HEK293T (cell line): Measurements from ENCODE around the gene NDUFC1.

Source experiments
- CTCF ChIA-PET: fragments of 350-600 bp; formaldehyde crosslinking; extraction: SDS; loops from one replicate; lab custom pipeline; 2021; ENCODE audit warnings: antibody characterized with exemption, inconsistent platforms; lab: Yijun Ruan, JAX
- POLR2A ChIA-PET: fragments of 350-600 bp; formaldehyde crosslinking; extraction: SDS; loops from one replicate; lab custom pipeline; 2020; ENCODE audit warnings: antibody characterized with exemption, inconsistent platforms; lab: Yijun Ruan, JAX
- DNase-seq: peaks from one replicate; pipeline ENCODE4 v3.0.0; 2012; ENCODE audit warnings: mixed read lengths; ENCODE audit errors: extremely low spot score
- ARNT ChIP-seq: fragments of 450-650 bp; IDR thresholded peaks from 2 replicates; pipeline ENCODE4 v1.6.1; 2017; ENCODE audit warnings: mild to moderate bottlenecking
- BHLHE40 ChIP-seq: fragments of 450-650 bp; IDR thresholded peaks from 2 replicates; pipeline ENCODE4 v1.6.1; 2016; ENCODE audit warnings: mild to moderate bottlenecking, moderate library complexity, borderline replicate concordance
- CTBP1 ChIP-seq: fragments of 450-650 bp; IDR thresholded peaks from 2 replicates; pipeline ENCODE4 v1.6.1; 2016; ENCODE audit warnings: borderline replicate concordance
- ELF4 ChIP-seq: fragments of 450-650 bp; IDR thresholded peaks from 2 replicates; pipeline ENCODE4 v1.6.1; 2017; ENCODE audit warnings: antibody characterized with exemption
- FOXA1 ChIP-seq: fragments of 450-650 bp; IDR thresholded peaks from 2 replicates; pipeline ENCODE4 v1.6.1; 2016; ENCODE audit warnings: mild to moderate bottlenecking
- FOXK2 ChIP-seq: fragments of 450-650 bp; IDR thresholded peaks from 2 replicates; pipeline ENCODE4 v1.6.1; 2016; ENCODE audit warnings: mild to moderate bottlenecking
- FOXM1 ChIP-seq: fragments of 450-650 bp; IDR thresholded peaks from 2 replicates; pipeline ENCODE4 v1.6.1; 2017; ENCODE audit warnings: mild to moderate bottlenecking, borderline replicate concordance
- HDGF ChIP-seq: fragments of 450-650 bp; IDR thresholded peaks from 2 replicates; pipeline ENCODE4 v1.6.1; 2017; ENCODE audit warnings: antibody characterized with exemption, borderline replicate concordance
- L3MBTL2 ChIP-seq: fragments of 450-650 bp; conservative IDR thresholded peaks from 2 replicates; pipeline ENCODE4 v1.6.1; 2016; ENCODE audit warnings: mild to moderate bottlenecking
- LEF1 ChIP-seq: fragments of 450-650 bp; IDR thresholded peaks from 2 replicates; pipeline ENCODE4 v1.6.1; 2017; ENCODE audit warnings: mild to moderate bottlenecking, borderline replicate concordance
- NFRKB ChIP-seq: fragments of 450-650 bp; IDR thresholded peaks from 2 replicates; pipeline ENCODE4 v1.6.1; 2016; ENCODE audit warnings: mild to moderate bottlenecking, moderate library complexity
- PKNOX1 ChIP-seq: fragments of 450-650 bp; IDR thresholded peaks from 2 replicates; pipeline ENCODE4 v1.6.1; 2016
- SP1 ChIP-seq: fragments of 450-650 bp; IDR thresholded peaks from 2 replicates; pipeline ENCODE4 v1.6.1; 2017
- SUZ12 ChIP-seq: fragments of 450-650 bp; IDR thresholded peaks from 2 replicates; pipeline ENCODE4 v1.6.1; 2016; ENCODE audit warnings: mild to moderate bottlenecking
- TARDBP ChIP-seq: fragments of 450-650 bp; IDR thresholded peaks from 2 replicates; pipeline ENCODE4 v1.6.1; 2016
- ZNF384 ChIP-seq: fragments of 450-650 bp; IDR thresholded peaks from 2 replicates; pipeline ENCODE4 v1.6.1; 2016

Gene NDUFC1

DNA sequence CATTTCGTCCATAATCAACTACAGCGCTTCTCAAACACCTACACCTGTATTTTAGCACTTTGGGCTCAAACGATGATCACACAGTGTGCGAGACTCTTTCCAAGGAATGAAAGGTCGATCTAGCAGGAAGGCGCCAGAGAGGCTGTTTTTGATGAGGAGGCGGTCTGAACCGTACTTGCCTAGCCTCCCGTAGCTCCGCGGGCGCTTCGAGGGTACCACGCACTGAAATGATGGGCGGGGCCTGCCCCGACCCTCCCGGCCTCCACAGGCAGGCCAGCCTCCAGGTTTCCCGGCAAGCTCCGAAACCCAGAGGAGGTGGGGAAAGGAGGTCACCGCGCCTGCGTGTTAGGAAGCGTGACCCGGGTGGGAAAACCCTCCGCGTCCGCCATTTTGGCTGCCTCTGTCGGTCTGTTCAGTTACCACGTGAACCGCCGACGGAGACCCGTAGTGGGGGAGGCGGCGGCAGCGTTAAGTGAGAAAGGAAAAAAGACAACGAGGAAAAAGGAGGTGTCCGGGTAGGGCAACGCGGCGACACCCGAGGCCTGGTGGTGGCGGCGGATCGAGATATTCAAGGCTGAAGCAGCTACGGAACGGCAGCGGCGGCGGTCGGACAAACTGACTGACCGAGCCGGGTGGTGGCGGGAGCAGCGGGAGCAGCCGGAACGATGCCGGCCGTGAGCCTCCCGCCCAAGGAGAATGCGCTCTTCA lies 1.0 kb downstream of the NDUFC1 start, which contains the start of gene NAA15:
Gene NAA15, plus strand, starts transcription at position 393 of the 708 bp plus-strand sequence. Its CDS starts 273 bp downstream, at position 666.
- TF ChIP-seq FOXM1 (no peak), TARDBP (no peak), FOXK2 (no peak), NFRKB (no peak), HDGF (0 out of 2 replicates have a peak, but pooled peaks have one; percentile 42), ELF4 (no peak), ZNF384 (no peak), ARNT (no peak), L3MBTL2 (peak; percentile 95), FOXA1 (no peak), LEF1 (no peak), BHLHE40 (no peak), PKNOX1 (peak; percentile 92), SUZ12 (no peak), SP1 (no peak), CTBP1 (no peak)
- peak; percentile 93 for DNase-seq
- ChIA-PET CTCF (interaction anchor here (0.5 to 2.8 kb wide), 12 partner anchors 10 to 330 kb away, joined by 3 to 14 read pairs (median 3); no protein-coding TSS in a partner anchor), POLR2A (interaction anchor here (0.6 to 3.6 kb wide), 57 partner anchors 9 to 332 kb away, joined by 3 to 50 read pairs (median 4); partner anchors contain the start of genes ELF2, MGARP, NOCT and RAB33B)

GRCh38 chr4:139300431-139301112 lies 1.7 kb downstream of the NDUFC1 start:
- ChIA-PET POLR2A (interaction anchor here (0.6 to 3.6 kb wide), 55 partner anchors 8 to 333 kb away, joined by 3 to 50 read pairs (median 4); partner anchors contain the start of genes ELF2, MGARP, NOCT and RAB33B), CTCF (interaction anchor here (0.6 to 2.8 kb wide), 10 partner anchors 11 to 331 kb away, joined by 3 to 14 read pairs (median 4); no protein-coding TSS in a partner anchor)
- no peak for DNase-seq
- TF ChIP-seq HDGF (no peak), FOXA1 (no peak), ZNF384 (no peak), ARNT (no peak), FOXK2 (no peak), PKNOX1 (no peak), CTBP1 (no peak), SUZ12 (no peak)

- TF ChIP-seq SP1 (no peak), ELF4 (no peak)
- ChIA-PET CTCF (interaction anchor here (0.6 kb wide), 1 partner anchor 697 kb away, joined by 3 read pairs; no protein-coding TSS in a partner anchor), POLR2A (interaction anchor here (1.1 to 3.6 kb wide), 2 partner anchors 67 to 122 kb away, joined by 3 to 50 read pairs; partner anchors contain the start of gene ELF2)
- no peak for DNase-seq
These were observed 2.7 kb downstream of the NDUFC1 start for GRCh38 chr4:139299536-139299935.

GRCh38 chr4:139297001-139297410 lies 5.3 kb downstream of the NDUFC1 start:
- no peak for DNase-seq
- ChIA-PET POLR2A (interaction anchor here (1.1 to 3.6 kb wide), 3 partner anchors 17 to 120 kb away, joined by 3 to 29 read pairs (median 11); partner anchors contain the start of genes ELF2 and MGARP), CTCF (interaction anchor here (1.0 to 2.8 kb wide), 10 partner anchors 19 to 266 kb away, joined by 3 to 15 read pairs (median 8); partner anchors contain the start of gene ELF2)
- TF ChIP-seq PKNOX1: peak; percentile 4; the same call in 1 of the 2 replicates
- TF ChIP-seq ELF4: no peak

- POLR2A ChIA-PET: interaction anchor here (0.5 to 3.6 kb wide), 17 partner anchors 9 to 281 kb away, joined by 3 to 29 read pairs (median 3); partner anchors contain the start of genes ELF2, MGARP, NOCT and SETD7
- no peak for TF ChIP-seq PKNOX1
- no peak for TF ChIP-seq L3MBTL2
- no peak for TF ChIP-seq ZNF384
- TF ChIP-seq CTBP1: no peak
- TF ChIP-seq TARDBP: no peak
- TF ChIP-seq ELF4: no peak
- no peak for TF ChIP-seq NFRKB
- no peak for TF ChIP-seq FOXK2
- TF ChIP-seq FOXM1: no peak
- no peak for TF ChIP-seq ARNT
- no peak for TF ChIP-seq LEF1
- no peak for TF ChIP-seq BHLHE40
- TF ChIP-seq FOXA1: no peak
- TF ChIP-seq SUZ12: no peak
- DNase-seq: no peak
- CTCF ChIA-PET: interaction anchor here (0.6 to 2.8 kb wide), 30 partner anchors 11 to 267 kb away, joined by 3 to 20 read pairs (median 5); partner anchors contain the start of genes ELF2 and MGARP
These were observed 6.4 kb downstream of the NDUFC1 start for GRCh38 chr4:139295942-139296299.
